ENCODE results near the gene CSTB.

CSTB gene

GRCh38 chr21:43728154-43728466 lies 48.0 kb downstream of the CSTB start:
- TF ChIP-seq SIN3A (IDR thresholded peaks at IDR 0.05; ENCODE audit: borderline replicate concordance, insufficient read depth, low read length) (no peak), POLR2AphosphoS5 (IDR thresholded peaks at IDR 0.05; ENCODE audit: low read depth, low read length) (no peak), REST (IDR thresholded peaks at IDR 0.05; ENCODE audit: insufficient read depth in 1 of 2, low read depth in 2 of 2, low read length in 2 of 2) (no peak), TAF1 (IDR thresholded peaks at IDR 0.05; ENCODE audit: borderline replicate concordance, insufficient read depth, low read length) (no peak), FOXP2 (optimal IDR thresholded peaks at IDR 0.05; ENCODE audit: borderline replicate concordance, extremely low read depth, extremely low read length, insufficient read depth) (no peak)

GRCh38 chr21:43727519-43728153 lies 48.5 kb downstream of the CSTB start:
- TF ChIP-seq TAF1 (IDR thresholded peaks at IDR 0.05; ENCODE audit: borderline replicate concordance, insufficient read depth, low read length) (no peak), POLR2AphosphoS5 (IDR thresholded peaks at IDR 0.05; ENCODE audit: low read depth, low read length) (no peak), SIN3A (IDR thresholded peaks at IDR 0.05; ENCODE audit: borderline replicate concordance, insufficient read depth, low read length) (no peak), REST (IDR thresholded peaks at IDR 0.05; ENCODE audit: insufficient read depth in 1 of 2, low read depth in 2 of 2, low read length in 2 of 2) (no peak), FOXP2 (optimal IDR thresholded peaks at IDR 0.05; ENCODE audit: borderline replicate concordance, extremely low read depth, extremely low read length, insufficient read depth) (no peak)

GRCh38 chr21:43726686-43727518 lies 49.2 kb downstream of the CSTB start:
- TF ChIP-seq REST (IDR thresholded peaks at IDR 0.05; ENCODE audit: insufficient read depth in 1 of 2, low read depth in 2 of 2, low read length in 2 of 2) (no peak), SIN3A (IDR thresholded peaks at IDR 0.05; ENCODE audit: borderline replicate concordance, insufficient read depth, low read length) (no peak), TAF1 (IDR thresholded peaks at IDR 0.05; ENCODE audit: borderline replicate concordance, insufficient read depth, low read length) (no peak), FOXP2 (optimal IDR thresholded peaks at IDR 0.05; ENCODE audit: borderline replicate concordance, extremely low read depth, extremely low read length, insufficient read depth) (no peak), POLR2AphosphoS5 (IDR thresholded peaks at IDR 0.05; ENCODE audit: low read depth, low read length) (no peak)
